Naive thymus-derived CD4-positive, alpha-beta T cell (primary cell): ENCODE data around the gene RASAL2. TPM values are rescaled to one million over a fixed set of nuclear protein-coding genes. Genes with fewer than 3 reads are reported as not detected.
"Not testable (repeated sequence)": the region's sequence is repeated elsewhere in the genome, so short reads cannot be mapped to it uniquely, and the experiment has no call there.

Source experiments
- ATAC-seq: fragments of 150-1000 bp; cut with Tn5 transposase; 2 replicates; pipeline ENCODE4 v1.10.0; 2021; ENCODE audit warnings: mild to moderate bottlenecking, moderate library complexity
- CTCF ChIA-PET: fragments of 350-600 bp; sonication (Branson Sonifier 250); formaldehyde crosslinking; loops from one replicate; lab custom pipeline; 2021; ENCODE audit warnings: antibody characterized with exemption; lab: Charles Lee
- POLR2A ChIA-PET: fragments of 350-600 bp; sonication (Branson Sonifier 250); formaldehyde crosslinking; loops from one replicate; lab custom pipeline; 2021; ENCODE audit warnings: antibody characterized with exemption, inconsistent platforms; lab: Charles Lee
- DNase-seq, 9 donors: peaks; one replicate each; pipeline versions ENCODE4 v3.0.0 to v3.0.0-alpha.2; 2020 to 2022; ENCODE audit warnings: mixed read lengths in 1 of 9
- H3K27ac ChIP-seq: one replicate; pipeline ENCODE4 v1.7.0; 2013; ENCODE audit warnings: mild to moderate bottlenecking, low read depth, low read length, moderate library complexity
- H3K27me3 ChIP-seq, 2 donors: one replicate each; pipeline ENCODE4 v1.7.0; 2013; ENCODE audit warnings: low read length in 2 of 2, mild to moderate bottlenecking in 2 of 2, moderate library complexity in 2 of 2; ENCODE audit not compliant: control insufficient read depth in 2 of 2, insufficient read depth in 2 of 2
- H3K36me3 ChIP-seq, 3 experiments: 1 replicate in 2 of 3; 2 replicates in 1 of 3; pipeline ENCODE4 v1.7.0; 2013; ENCODE audit warnings: low read length in 3 of 3, mild to moderate bottlenecking in 3 of 3, moderate library complexity in 1 of 3; ENCODE audit not compliant: insufficient read depth in 3 of 3, control insufficient read depth in 2 of 3
- H3K4me1 ChIP-seq, 2 donors: one replicate each; pipeline ENCODE4 v1.7.0; 2013; ENCODE audit warnings: low read length in 2 of 2, mild to moderate bottlenecking in 2 of 2, moderate library complexity in 1 of 2; ENCODE audit not compliant: control insufficient read depth in 2 of 2, insufficient read depth in 2 of 2
- H3K4me3 ChIP-seq: 2 replicates; pipeline ENCODE4 v1.7.0; 2013; ENCODE audit warnings: mild to moderate bottlenecking, low read length
- H3K9me3 ChIP-seq, 3 experiments: 1 replicate in 2 of 3; 2 replicates in 1 of 3; pipeline ENCODE4 v1.7.0; 2013; ENCODE audit warnings: low read length in 3 of 3; ENCODE audit not compliant: control insufficient read depth in 2 of 3
- H3K27ac Mint-ChIP-seq, 9 donors: one replicate each; pipeline ENCODE4 v1.8.0; 2020 to 2022; ENCODE audit warnings: mixed read lengths in 9 of 9, mild to moderate bottlenecking in 8 of 9, moderate library complexity in 5 of 9, inconsistent platforms in 2 of 9
- H3K27me3 Mint-ChIP-seq, 5 donors: one replicate each; pipeline ENCODE4 v1.8.0; 2021 to 2022; ENCODE audit warnings: mixed read lengths in 5 of 5, mild to moderate bottlenecking in 1 of 5
- H3K36me3 Mint-ChIP-seq, 5 donors: one replicate each; pipeline ENCODE4 v1.8.0; 2020 to 2022; ENCODE audit warnings: mixed read lengths in 5 of 5, mild to moderate bottlenecking in 3 of 5, inconsistent platforms in 1 of 5
- H3K4me1 Mint-ChIP-seq, 7 donors: one replicate each; pipeline ENCODE4 v1.8.0; 2020 to 2022; ENCODE audit warnings: mixed read lengths in 7 of 7, mild to moderate bottlenecking in 3 of 7, inconsistent platforms in 1 of 7
- H3K4me3 Mint-ChIP-seq, 10 donors: one replicate each; pipeline ENCODE4 v1.8.0; 2020 to 2022; ENCODE audit warnings: mild to moderate bottlenecking in 10 of 10, mixed read lengths in 10 of 10, moderate library complexity in 6 of 10, inconsistent platforms in 2 of 10
- H3K9me3 Mint-ChIP-seq, 11 donors: one replicate each; pipeline ENCODE4 v1.8.0; 2020 to 2022; ENCODE audit warnings: mixed read lengths in 11 of 11, mild to moderate bottlenecking in 4 of 11, inconsistent platforms in 1 of 11, moderate library complexity in 1 of 11
- intact Hi-C, 2 donors: fragments of 100-400 bp; cut with micrococcal nuclease; formaldehyde crosslinking; loops; one replicate each; pipeline ENCODE4 v1.15.1; 2023
- polyA plus RNA-seq, 2 donors: library from polyadenylated mRNA; unstranded; fragments of 300-500 nt; fragmentation: Illumina TruSeq; gene quantifications; one replicate each; pipeline ENCODE4 v1.2.3, GENCODE V29; 2021
- total RNA-seq, 6 experiments: library from RNA in 5 of 6; stranded (reverse) in 5 of 6; gene quantifications; 1 replicate in 5 of 6; 2 replicates in 1 of 6; pipeline ENCODE4 v1.2.3 and lab custom pipeline; 2021 to 2026

RASAL2 gene
- total and polyA plus RNA-seq, 7 experiments from 2014 or later: 0.11 to 0.69 (median 0.15) TPM; not detected in 3

DNA sequence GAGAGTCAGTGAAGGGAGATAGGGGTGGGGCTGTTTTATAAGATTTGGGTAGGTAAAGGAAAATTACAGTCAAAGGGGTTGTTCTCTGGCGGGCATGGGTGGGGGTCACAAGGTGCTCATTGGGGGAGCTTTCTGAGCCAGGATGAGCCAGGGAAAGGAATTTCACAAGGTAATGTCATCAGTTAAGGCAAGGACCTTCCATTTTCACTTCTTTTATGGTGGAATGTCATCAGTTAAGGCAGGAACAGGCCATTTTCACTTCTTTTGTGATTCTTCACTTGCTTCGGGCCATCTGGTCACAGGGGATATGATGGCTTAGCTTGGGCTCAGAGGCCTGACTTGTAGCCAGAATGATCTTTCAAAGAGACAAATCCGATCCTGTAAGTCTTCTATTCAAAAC lies 159.7 kb downstream of the RASAL2 start:
- H3K4me3 ChIP-seq, DNase-seq, ATAC-seq, H3K27ac Mint-ChIP-seq, H3K4me1 Mint-ChIP-seq, H3K9me3 ChIP-seq, H3K4me1 ChIP-seq, H3K27me3 Mint-ChIP-seq, POLR2A ChIA-PET, H3K4me3 Mint-ChIP-seq, CTCF ChIA-PET, intact Hi-C loops, H3K27ac ChIP-seq, H3K36me3 ChIP-seq, H3K36me3 Mint-ChIP-seq, H3K27me3 ChIP-seq: not testable (repeated sequence)
- H3K9me3 Mint-ChIP-seq: peaks cover 2 to 25% (median 11%) of the 10 kb centered on the region in 11 donors

DNA sequence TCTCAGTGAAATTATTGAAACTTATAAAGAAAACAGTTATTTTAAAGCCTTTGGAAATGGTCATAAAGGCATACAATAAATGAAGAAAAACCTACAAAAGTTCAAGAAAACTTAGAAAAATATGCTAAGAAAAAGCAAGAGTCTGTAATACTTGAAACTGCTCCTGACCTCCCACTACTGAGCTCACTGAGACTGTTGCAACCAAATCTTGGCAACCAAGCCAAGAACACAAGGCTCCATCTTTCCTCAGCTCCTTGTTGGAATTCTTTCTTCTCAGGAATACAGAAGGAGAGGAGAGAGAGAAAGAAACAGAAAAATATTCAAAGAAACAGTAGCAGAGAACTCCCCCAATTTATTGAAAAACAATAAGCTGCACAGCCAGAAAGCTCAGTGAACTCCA lies 160.5 kb downstream of the RASAL2 start:
- no peaks in the 10 kb centered on the region for H3K9me3 ChIP-seq
- ChIA-PET POLR2A (no interaction called here), CTCF (no interaction called here)
- H3K36me3 Mint-ChIP-seq: peaks cover 0 to 10% (median 0%) of the 10 kb centered on the region in 5 donors
- intact Hi-C loops: no loop called here
- H3K27ac ChIP-seq: no peak overlapping the region
- H3K4me1 Mint-ChIP-seq: no peaks in the 10 kb centered on the region
- no peak overlapping the region for H3K4me3 Mint-ChIP-seq
- peaks cover 0 to 4% (median 0%) of the 10 kb centered on the region in 5 donors for H3K27me3 Mint-ChIP-seq
- H3K4me3 ChIP-seq: no peak overlapping the region
- ATAC-seq: no peak
- H3K27ac Mint-ChIP-seq: no peak overlapping the region
- H3K27me3 ChIP-seq: no peaks in the 10 kb centered on the region
- H3K36me3 ChIP-seq: no peaks in the 10 kb centered on the region
- no peaks in the 10 kb centered on the region for H3K4me1 ChIP-seq
- H3K9me3 Mint-ChIP-seq: peaks cover 0 to 22% (median 9%) of the 10 kb centered on the region in 11 donors
- no peak for DNase-seq

DNA sequence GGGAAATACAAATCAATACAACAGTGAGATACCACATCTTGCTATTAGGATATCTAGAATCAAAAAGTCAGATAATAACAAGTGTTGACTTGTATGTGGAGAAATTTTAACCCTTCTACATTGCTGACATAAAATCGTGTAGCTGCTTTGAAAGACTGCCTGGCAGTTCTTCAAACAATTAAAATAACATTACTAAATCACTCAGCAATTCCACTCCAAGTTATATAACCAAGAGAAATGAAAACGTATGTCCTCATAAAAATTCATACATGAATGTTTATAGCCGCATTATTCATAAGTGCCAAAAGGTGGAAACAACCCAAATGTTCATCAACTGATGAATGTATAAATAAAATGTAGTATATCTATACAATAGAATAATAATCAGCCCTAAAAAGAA lies 164.6 kb downstream of the RASAL2 start:
- Histone ChIP-seq H3K27ac (no peak overlapping the region), H3K4me1 (no peaks in the 10 kb centered on the region), H3K36me3 (no peaks in the 10 kb centered on the region), H3K27me3 (no peaks in the 10 kb centered on the region), H3K4me3 (no peak overlapping the region), H3K9me3 (no peaks in the 10 kb centered on the region)
- no peak for DNase-seq
- CTCF ChIA-PET: no interaction called here
- H3K27me3 Mint-ChIP-seq: peaks cover 0 to 4% (median 0%) of the 10 kb centered on the region in 5 donors
- H3K36me3 Mint-ChIP-seq: peaks cover 0 to 10% (median 0%) of the 10 kb centered on the region in 5 donors
- ATAC-seq: no peak
- no peak overlapping the region for H3K4me3 Mint-ChIP-seq
- no peak overlapping the region for H3K27ac Mint-ChIP-seq
- H3K9me3 Mint-ChIP-seq: peaks cover 0 to 19% (median 5%) of the 10 kb centered on the region in 11 donors
- POLR2A ChIA-PET: no interaction called here
- intact Hi-C loops: no loop called here
- H3K4me1 Mint-ChIP-seq: no peaks in the 10 kb centered on the region

DNA sequence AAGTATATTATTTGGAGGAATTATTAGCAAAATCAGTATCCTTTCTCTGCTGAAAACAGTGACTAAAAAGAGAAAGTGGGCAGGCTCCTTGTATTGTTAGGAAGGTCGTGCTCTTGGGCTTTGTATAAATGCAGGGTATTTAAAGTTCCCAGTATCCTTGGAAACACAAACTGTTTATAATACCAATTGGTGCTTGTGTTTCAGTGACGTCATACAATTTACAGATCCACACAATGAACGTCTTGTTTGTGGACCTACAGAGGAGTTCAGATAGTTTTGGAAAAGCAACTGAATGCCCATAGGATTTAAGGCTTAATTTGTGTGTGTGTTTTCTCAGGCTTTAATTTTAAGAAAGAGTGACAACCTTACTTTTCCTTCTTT lies 168.2 kb downstream of the RASAL2 start:
- no peak overlapping the region for H3K27ac ChIP-seq
- H3K4me3 Mint-ChIP-seq: no peak overlapping the region
- H3K4me1 ChIP-seq: no peaks in the 10 kb centered on the region
- no peak overlapping the region for H3K27ac Mint-ChIP-seq
- H3K4me3 ChIP-seq: no peak overlapping the region
- intact Hi-C loops: no loop called here
- no peaks in the 10 kb centered on the region for H3K9me3 ChIP-seq
- ATAC-seq (no peak), DNase-seq (no peak)
- ChIA-PET POLR2A (no interaction called here), CTCF (no interaction called here)
- no peaks in the 10 kb centered on the region for H3K4me1 Mint-ChIP-seq
- no peaks in the 10 kb centered on the region for H3K36me3 Mint-ChIP-seq
- no peaks in the 10 kb centered on the region for H3K27me3 ChIP-seq
- H3K36me3 ChIP-seq: no peaks in the 10 kb centered on the region
- H3K9me3 Mint-ChIP-seq: peaks cover 0 to 8% (median 3%) of the 10 kb centered on the region in 11 donors
- peaks cover 0 to 5% (median 0%) of the 10 kb centered on the region in 5 donors for H3K27me3 Mint-ChIP-seq

DNA sequence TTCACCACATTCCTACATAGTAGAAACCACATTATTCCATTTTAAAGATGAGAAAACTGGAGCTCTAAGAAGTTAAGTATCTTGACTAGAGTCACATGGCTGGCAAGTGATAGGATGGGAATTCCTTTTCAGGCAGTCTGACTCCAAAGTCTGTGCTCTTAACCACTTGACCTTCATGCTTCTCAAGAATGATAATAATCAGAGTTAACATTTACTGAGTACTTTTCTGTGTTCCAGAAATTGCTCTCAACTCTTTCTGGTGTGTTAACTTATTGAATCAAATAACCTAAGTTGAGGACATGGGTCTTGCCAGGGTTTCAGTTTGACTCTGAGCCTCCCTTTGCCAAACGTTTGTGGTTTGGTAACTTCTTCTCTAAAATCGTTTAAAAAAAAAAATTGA lies 169.4 kb downstream of the RASAL2 start:
- no peak overlapping the region for H3K4me3 Mint-ChIP-seq
- ChIA-PET CTCF (no interaction called here), POLR2A (no interaction called here)
- no peak for DNase-seq
- H3K27ac Mint-ChIP-seq: no peak overlapping the region
- H3K9me3 Mint-ChIP-seq: peaks cover 0 to 8% (median 3%) of the 10 kb centered on the region in 11 donors
- ATAC-seq: no peak
- Histone ChIP-seq H3K27ac (no peak overlapping the region), H3K9me3 (no peaks in the 10 kb centered on the region), H3K27me3 (no peaks in the 10 kb centered on the region), H3K36me3 (no peaks in the 10 kb centered on the region), H3K4me1 (no peaks in the 10 kb centered on the region), H3K4me3 (no peak overlapping the region)
- intact Hi-C loops: no loop called here
- H3K36me3 Mint-ChIP-seq: no peaks in the 10 kb centered on the region
- H3K4me1 Mint-ChIP-seq: no peaks in the 10 kb centered on the region
- H3K27me3 Mint-ChIP-seq: peaks cover 0 to 9% (median 0%) of the 10 kb centered on the region in 5 donors

DNA sequence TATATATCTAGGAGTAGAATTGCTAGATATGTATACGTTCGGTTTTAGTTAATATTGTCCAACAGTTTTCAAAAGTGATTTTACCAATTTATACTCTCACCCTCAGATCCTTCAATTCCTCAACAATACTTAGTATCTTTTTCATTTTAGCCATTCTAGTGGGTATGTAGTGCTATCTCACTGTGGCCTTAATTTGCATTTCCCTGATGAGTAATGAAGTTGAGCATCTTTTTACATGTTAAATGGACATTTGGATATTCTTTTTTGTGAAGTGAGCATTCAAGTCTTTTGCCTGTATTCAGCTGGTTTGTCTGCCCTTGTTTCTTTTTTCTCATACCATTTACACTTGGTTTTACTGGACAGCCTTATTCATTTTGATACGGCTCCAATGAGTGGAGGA lies 172.2 kb downstream of the RASAL2 start:
- Mint-ChIP-seq H3K9me3 (peaks cover 0 to 4% (median 2%) of the 10 kb centered on the region in 11 donors), H3K27me3 (peaks cover 0 to 9% (median 0%) of the 10 kb centered on the region in 5 donors), H3K27ac (no peak overlapping the region), H3K36me3 (no peaks in the 10 kb centered on the region), H3K4me1 (no peaks in the 10 kb centered on the region), H3K4me3 (no peak overlapping the region)
- Histone ChIP-seq H3K27ac (no peak overlapping the region), H3K27me3 (no peaks in the 10 kb centered on the region), H3K4me1 (no peaks in the 10 kb centered on the region), H3K9me3 (no peaks in the 10 kb centered on the region), H3K4me3 (no peak overlapping the region), H3K36me3 (no peaks in the 10 kb centered on the region)
- CTCF ChIA-PET: interaction anchor here (0.6 kb wide), 1 partner anchor 778 kb away, joined by 3 read pairs; no protein-coding TSS in a partner anchor
- intact Hi-C loops: no loop called here
- ATAC-seq (no peak), DNase-seq (no peak)
- POLR2A ChIA-PET: no interaction called here

DNA sequence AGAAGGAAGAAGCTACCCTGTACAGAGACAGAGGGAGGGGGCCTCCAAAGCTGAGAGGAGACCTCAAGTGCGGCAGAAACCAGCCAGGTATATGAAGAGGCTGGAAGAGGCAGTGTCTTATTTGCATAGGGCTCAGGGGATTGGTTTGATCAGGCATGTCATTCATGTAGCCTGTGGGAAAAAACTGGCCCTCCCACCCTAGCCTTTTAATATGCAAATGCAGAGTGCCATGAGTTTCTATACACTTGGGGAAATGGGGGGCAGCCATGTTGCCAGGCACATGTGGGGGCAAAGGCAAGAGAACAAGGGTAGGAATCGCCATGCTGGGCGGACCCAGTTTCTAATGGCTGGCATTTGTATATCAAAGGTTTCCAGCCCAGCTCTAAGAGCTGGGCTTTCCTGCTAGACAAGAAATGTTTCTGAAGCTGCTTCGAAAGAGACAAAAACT lies 172.7 kb downstream of the RASAL2 start:
- Histone ChIP-seq H3K27me3 (no peaks in the 10 kb centered on the region), H3K4me1 (no peaks in the 10 kb centered on the region), H3K27ac (no peak overlapping the region), H3K36me3 (no peaks in the 10 kb centered on the region), H3K9me3 (no peaks in the 10 kb centered on the region), H3K4me3 (no peak overlapping the region)
- intact Hi-C loops: no loop called here
- Mint-ChIP-seq H3K36me3 (no peaks in the 10 kb centered on the region), H3K27me3 (peaks cover 0 to 9% (median 0%) of the 10 kb centered on the region in 5 donors), H3K27ac (no peak overlapping the region), H3K4me1 (no peaks in the 10 kb centered on the region), H3K9me3 (peaks cover 0 to 4% (median 1%) of the 10 kb centered on the region in 11 donors), H3K4me3 (no peak overlapping the region)
- DNase-seq (no peak), ATAC-seq (no peak)
- CTCF ChIA-PET: no interaction called here
- POLR2A ChIA-PET: no interaction called here
